ENCODE data around the gene TCF4.

TCF4 gene

DNA sequence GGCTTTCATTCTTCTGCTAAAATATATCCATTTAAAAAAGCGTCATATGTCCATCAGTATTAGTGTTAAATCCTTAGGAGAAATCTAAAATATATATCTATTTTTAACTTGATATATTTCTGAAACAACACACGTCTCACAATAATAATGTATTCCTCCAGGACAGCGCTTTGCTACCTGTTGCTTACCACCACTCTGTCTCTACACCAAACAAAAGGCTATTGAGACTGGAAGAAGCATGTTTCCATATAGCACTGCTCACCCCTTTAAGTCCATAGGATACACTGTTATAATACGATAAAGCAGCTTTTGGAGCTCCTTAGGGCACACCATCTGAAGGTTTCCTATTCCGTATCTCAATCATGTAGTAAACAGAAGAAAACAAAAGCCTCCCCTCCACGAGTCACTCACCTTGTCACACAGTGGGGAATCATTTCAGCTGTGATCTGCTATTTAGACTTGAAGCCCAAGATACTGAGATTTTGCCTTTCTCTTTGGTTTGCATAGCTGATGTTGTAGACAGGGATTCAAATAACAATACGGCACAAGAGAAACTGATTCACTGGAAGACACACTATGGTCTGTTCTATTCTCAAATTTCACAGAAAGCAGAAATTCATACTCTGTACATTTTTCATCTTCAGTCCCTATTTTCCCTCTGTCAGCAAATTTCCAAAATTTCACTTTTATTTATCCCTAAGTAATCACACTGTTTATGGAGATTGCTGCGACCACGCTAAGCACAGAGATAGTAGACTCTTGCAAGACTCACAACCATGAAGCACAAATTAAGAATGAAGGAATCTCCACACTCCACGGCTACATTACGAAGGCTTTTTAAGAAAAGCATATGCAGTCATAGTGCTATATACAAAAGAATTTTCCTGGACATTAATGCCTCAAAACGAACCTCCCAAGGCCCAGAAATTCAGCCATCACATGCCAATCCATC is 187.1 kb downstream of the TCF4 start:
- Mint-ChIP-seq H3K4me3 (no peak overlapping the region), H3K27me3 (peaks cover 2% of the 10 kb centered on the region), H3K4me1 (no peaks in the 10 kb centered on the region), H3K27ac (no peak overlapping the region), H3K9me3 (peaks cover 5% of the 10 kb centered on the region), H3K36me3 (no peaks in the 10 kb centered on the region)

DNA sequence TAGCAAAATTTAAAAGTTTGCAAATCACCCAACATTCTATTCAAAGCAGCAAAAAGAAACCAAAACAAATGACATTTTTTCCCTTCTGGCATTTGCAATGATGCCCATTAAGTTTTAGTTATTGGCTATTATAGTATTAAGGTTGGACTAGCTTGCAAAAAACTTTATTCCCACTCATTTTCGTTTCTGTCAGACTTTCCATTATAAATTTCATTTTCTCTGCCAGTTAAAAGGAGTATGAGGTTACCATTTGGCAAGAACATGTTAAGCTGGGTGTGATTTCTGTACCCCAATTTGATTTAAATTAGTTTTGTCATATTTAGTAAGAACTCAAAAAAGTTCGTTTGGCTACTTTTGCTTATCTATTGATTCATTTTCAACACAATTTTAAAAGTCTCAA is 187.9 kb downstream of the TCF4 start:
- H3K9me3 Mint-ChIP-seq, result peaks cover 5% of the 10 kb centered on the region
- H3K27ac Mint-ChIP-seq, result no peak overlapping the region
- H3K27me3 Mint-ChIP-seq, result no peaks in the 10 kb centered on the region
- no peak overlapping the region for H3K4me3 Mint-ChIP-seq
- H3K4me1 Mint-ChIP-seq, result no peaks in the 10 kb centered on the region
- no peaks in the 10 kb centered on the region for H3K36me3 Mint-ChIP-seq

DNA sequence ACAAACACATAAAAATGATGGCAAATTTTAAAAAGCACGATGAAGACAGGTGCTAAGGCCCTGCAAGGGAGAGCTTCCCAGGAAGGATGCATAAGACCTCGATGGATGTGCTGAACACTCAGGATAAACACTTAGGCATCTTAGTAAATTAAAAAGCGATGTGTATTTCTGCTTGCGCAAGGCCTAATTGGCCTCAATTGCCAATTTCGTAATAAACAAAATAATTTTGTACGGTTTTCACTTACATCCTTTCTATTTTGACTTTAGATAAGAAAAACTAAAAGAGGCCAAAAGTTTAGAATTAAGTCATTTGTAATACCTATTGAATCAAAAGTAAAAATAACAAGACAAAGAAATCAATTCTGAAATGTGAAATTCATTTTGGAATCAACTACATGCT is 189.1 kb downstream of the TCF4 start:
- Mint-ChIP-seq H3K27ac (no peak overlapping the region), H3K4me3 (no peak overlapping the region), H3K4me1 (no peaks in the 10 kb centered on the region), H3K36me3 (no peaks in the 10 kb centered on the region), H3K27me3 (no peaks in the 10 kb centered on the region), H3K9me3 (peaks cover 3% of the 10 kb centered on the region)

DNA sequence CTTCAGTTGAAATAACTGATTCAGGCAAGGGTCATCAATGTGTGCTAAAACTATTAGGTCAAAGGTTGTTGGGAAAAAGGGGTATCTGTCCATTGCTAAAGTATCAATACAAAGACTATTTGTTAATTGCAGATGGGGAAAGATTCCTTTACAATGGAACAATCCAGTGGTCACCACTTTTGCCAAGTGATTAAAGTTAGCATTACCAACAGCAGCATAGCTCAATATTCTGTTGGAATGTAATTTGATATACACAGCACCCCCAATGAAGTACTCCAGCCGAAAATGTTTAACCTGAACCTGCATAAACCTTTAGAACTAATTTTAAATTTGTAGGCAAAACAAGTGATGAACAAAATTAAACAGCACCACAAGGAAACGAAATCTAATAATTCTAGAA is 191.0 kb downstream of the TCF4 start:
- H3K27ac Mint-ChIP-seq, result no peak overlapping the region
- H3K9me3 Mint-ChIP-seq, result no peaks in the 10 kb centered on the region
- H3K36me3 Mint-ChIP-seq, result no peaks in the 10 kb centered on the region
- H3K4me3 Mint-ChIP-seq, result no peak overlapping the region
- no peaks in the 10 kb centered on the region for H3K4me1 Mint-ChIP-seq
- peaks cover 2% of the 10 kb centered on the region for H3K27me3 Mint-ChIP-seq

DNA sequence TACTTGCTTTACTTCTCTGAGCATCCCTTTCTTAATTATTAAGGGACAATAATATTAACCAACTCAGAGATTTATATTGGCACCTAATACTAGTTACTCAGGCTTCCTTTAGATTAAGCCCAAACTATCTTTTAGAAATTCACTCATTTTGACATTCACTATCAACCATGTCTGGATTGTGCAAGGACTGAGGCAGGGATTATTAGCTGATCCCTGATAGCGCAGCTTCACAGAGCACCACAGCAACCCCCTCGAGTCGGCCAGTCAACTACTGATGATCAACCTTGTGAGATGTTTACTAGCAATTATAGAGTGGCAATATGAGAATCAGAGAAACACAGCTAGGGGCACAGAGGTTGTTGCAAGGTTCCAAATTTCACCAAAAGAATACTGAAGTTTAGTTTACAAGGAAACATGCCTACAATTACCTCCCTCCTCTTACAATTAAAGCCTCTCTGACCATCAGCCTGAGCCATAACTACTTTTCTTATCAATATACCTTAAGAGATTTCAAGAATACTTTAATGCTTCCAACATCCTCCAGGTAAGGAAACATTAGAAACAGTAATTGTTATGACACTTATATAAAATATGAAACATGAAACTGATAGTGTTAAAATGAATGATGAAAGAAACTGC is 191.6 kb downstream of the TCF4 start:
- Mint-ChIP-seq H3K9me3 (no peaks in the 10 kb centered on the region), H3K36me3 (no peaks in the 10 kb centered on the region), H3K4me3 (no peak overlapping the region), H3K4me1 (no peaks in the 10 kb centered on the region), H3K27me3 (peaks cover 2% of the 10 kb centered on the region), H3K27ac (no peak overlapping the region)

DNA sequence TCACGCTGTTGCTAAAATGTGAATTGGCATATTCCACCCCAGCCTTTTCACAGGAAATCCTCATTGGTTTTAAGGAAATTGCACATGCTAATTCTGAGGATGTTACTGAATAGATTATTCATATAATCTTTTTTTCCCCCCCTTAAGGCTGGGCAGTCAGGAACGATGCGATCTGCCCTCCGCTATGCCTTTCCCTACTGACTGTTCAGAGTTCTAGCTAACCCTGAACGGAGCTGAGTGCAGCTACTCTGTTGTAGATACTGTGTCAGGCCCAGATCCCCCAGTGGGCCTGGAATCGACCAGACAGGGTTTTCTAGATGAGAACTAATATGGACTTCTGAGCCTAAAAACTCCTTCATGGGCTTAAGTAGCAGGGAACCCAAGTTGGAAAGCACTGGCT is 192.2 kb downstream of the TCF4 start:
- no peak overlapping the region for H3K4me3 Mint-ChIP-seq
- H3K27me3 Mint-ChIP-seq, result peaks cover 2% of the 10 kb centered on the region
- H3K36me3 Mint-ChIP-seq, result no peaks in the 10 kb centered on the region
- H3K9me3 Mint-ChIP-seq, result no peaks in the 10 kb centered on the region
- H3K27ac Mint-ChIP-seq, result no peak overlapping the region
- H3K4me1 Mint-ChIP-seq, result no peaks in the 10 kb centered on the region

DNA sequence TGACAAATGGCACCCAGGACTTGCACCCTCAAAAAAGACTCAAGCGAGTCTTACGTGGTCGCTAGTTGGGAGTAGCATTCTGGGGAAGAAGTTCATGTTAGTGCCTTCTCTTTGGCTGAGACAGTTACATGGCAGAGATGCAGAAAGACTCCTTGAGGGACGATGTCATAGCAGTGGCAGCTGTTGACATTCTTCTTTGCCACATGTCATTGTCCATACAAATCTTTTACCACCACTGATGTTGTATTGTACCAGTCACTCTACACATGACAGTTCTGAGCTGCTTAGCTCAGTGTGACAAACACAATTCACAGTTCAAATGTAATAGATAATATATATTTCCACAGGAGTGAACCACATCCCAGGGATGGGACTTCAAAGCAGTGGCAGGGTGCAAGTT is 197.1 kb downstream of the TCF4 start:
- no peaks in the 10 kb centered on the region for H3K9me3 Mint-ChIP-seq
- H3K36me3 Mint-ChIP-seq, result no peaks in the 10 kb centered on the region
- H3K4me3 Mint-ChIP-seq, result no peak overlapping the region
- H3K4me1 Mint-ChIP-seq, result no peaks in the 10 kb centered on the region
- H3K27ac Mint-ChIP-seq, result no peak overlapping the region
- peaks cover 2% of the 10 kb centered on the region for H3K27me3 Mint-ChIP-seq

DNA sequence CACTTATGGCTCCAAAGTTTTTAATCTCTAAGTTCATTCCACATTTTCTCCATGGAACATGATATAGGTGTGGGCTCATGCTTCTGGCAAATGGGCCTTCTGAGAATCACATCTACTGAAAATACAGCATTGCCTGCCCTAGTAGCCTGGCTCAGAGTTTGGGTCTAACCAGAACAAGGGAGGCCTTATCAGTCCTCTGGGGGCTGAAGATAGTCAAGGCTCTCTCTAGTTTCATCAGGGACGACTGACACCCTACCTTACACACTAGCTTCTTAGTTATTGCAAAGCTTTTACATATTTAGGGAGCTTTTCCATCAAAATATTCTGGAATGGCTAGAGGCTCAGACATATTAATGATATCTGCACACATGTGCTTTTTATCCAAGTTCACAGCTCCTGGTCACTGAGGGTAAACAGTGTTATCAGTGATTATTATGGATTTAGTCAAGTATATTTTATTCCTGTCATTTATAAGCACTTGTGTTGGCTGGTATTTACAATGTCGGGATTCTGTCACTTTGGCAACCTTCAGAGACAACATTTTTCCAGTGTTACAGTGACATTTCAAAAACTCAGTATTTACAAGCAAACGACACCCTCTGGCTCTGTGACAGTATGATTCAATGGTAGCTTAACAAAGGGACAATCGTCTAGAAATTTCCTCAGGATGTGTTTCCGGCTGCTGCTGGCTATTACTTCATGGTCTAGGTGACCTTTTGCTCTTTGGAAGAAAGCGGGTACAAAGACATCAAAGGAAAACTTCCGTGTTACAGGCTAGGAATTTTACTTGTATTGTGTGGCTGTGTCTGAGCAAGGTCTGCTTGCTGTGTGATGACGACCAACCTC is 200.6 kb downstream of the TCF4 start:
- H3K27ac Mint-ChIP-seq, result no peak overlapping the region
- H3K4me3 Mint-ChIP-seq, result no peak overlapping the region
- H3K27me3 Mint-ChIP-seq, result peaks cover under 1% of the 10 kb centered on the region
- no peaks in the 10 kb centered on the region for H3K9me3 Mint-ChIP-seq
- H3K4me1 Mint-ChIP-seq, result no peaks in the 10 kb centered on the region
- no peaks in the 10 kb centered on the region for H3K36me3 Mint-ChIP-seq

DNA sequence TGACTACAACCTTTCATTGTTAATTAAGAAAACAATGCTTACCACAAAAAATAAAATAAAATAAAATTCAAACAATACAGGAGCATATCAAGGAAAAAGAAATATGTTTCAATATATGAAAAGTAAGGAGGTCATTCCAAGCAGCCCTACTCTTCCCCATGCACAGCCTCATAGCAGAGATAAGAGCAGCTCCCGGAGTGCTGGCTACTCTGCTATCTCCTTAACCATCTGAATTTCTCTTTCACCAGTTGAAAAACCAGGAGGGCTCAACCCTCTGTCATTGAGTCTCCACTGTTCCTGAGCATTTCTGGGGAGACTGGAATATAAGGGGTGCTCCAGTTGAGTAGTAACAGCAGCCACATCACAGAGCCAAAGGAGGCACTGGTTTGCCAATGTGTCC is 201.4 kb downstream of the TCF4 start:
- Mint-ChIP-seq H3K4me1 (no peaks in the 10 kb centered on the region), H3K36me3 (no peaks in the 10 kb centered on the region), H3K4me3 (no peak overlapping the region), H3K9me3 (no peaks in the 10 kb centered on the region), H3K27me3 (no peaks in the 10 kb centered on the region), H3K27ac (no peak overlapping the region)

DNA sequence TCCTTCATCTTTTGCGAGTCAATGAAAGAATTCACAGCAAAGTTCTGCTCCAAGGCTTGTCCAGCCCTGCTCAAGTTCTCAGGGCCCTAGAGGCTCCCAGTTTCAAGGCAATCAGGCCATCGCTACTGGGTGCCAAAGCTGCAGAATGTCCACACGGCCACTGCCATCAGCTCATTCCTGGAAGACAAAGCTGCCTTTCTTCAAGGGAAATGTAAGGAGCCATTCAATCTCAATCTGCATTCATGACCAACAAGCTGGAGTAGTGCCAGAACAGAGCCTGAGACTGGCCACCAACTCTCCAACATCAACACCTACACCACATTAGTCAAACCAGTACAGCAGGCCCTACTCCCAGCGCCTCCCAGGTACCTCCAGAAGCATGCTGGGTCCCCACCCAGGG is 202.2 kb downstream of the TCF4 start:
- H3K27ac Mint-ChIP-seq, result no peak overlapping the region

DNA sequence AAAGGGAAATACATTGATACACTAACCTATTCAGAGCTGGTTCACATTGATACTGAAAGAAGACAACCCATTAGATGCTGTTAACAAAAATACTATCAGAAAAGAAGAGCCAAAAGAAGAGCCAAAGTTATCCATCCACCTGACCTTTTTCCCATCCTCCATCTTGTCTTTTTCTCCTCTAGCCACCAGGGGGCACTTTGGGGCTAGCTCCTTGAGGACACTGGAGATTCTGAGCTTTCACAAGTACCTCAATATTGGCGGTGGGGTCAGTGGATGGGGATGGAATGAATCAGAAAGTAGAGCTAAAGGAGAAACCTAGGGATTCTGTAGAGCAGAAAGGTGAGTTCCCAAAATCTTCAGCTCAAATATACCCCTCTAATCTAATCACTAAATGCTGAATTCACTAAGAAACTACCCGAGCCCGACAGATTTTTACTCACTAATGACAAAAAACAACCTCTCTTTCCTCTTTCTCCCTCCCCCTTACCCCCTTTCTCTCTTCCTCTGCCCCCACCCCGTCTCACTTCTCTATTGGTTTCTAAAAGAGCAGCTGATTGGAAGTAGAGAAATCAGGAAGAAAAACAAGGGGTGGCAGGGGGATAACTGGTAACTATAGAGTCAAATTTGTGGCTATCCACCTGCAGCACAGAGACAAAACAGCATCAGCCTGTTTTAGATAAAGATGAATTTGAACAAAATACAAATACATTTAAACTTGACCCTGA is 203.3 kb downstream of the TCF4 start:
- no peak overlapping the region for H3K4me3 Mint-ChIP-seq
- no peaks in the 10 kb centered on the region for H3K9me3 Mint-ChIP-seq
- H3K36me3 Mint-ChIP-seq, result no peaks in the 10 kb centered on the region
- H3K27ac Mint-ChIP-seq, result no peak overlapping the region
- H3K4me1 Mint-ChIP-seq, result no peaks in the 10 kb centered on the region
- H3K27me3 Mint-ChIP-seq, result no peaks in the 10 kb centered on the region

More for the DNA sequence above, 202.2 kb downstream of the TCF4 start:
- Mint-ChIP-seq H3K36me3 (no peaks in the 10 kb centered on the region), H3K27me3 (no peaks in the 10 kb centered on the region), H3K9me3 (no peaks in the 10 kb centered on the region), H3K4me1 (no peaks in the 10 kb centered on the region), H3K4me3 (no peak overlapping the region)

DNA sequence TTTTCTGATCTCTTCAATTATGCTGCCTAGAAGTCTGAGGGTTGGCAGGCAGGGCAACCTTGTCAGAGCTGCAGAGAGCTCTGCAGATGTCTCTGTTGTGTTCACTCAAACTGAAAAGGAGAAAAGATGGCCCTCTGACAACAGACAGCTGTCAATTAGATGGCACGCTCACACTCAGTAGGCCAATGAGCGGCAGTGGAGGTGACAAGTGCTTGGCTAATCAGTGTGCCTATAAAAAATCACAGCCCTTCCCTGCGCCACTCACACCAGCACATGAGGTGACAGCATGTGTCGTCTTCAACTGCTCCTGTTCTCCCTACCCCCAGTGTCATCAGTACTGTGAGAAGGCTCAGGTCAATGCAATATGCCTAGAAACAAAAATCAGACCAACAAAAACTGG is 203.9 kb downstream of the TCF4 start:
- H3K4me1 Mint-ChIP-seq, result no peaks in the 10 kb centered on the region
- H3K9me3 Mint-ChIP-seq, result no peaks in the 10 kb centered on the region
- no peaks in the 10 kb centered on the region for H3K27me3 Mint-ChIP-seq
- no peak overlapping the region for H3K27ac Mint-ChIP-seq
- H3K36me3 Mint-ChIP-seq, result no peaks in the 10 kb centered on the region
- no peak overlapping the region for H3K4me3 Mint-ChIP-seq

DNA sequence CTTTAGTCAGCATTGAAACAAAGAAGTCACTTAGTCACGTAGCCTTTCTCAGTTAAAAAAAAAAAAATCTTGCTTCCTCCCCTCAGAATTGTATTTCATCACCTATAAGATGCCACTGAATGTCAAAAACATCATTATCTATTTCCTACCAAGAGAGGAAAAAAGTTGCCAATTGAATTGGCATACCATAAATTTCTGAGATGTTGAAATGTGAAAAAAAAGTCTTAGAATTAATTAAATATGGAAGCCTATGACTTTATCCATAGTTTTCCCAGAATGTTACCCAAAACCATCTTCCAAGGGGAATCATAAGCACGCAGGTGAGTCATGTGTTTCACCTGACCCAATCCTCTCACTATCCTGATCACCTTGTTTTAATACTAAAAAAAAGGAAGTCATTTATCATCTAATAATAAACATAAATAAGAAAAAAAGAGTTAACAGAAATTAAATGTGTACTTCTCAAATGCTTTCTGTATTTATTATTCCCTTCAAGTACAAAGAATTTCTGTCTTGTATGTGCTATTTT is 205.7 kb downstream of the TCF4 start:
- Mint-ChIP-seq H3K4me1 (no peaks in the 10 kb centered on the region), H3K36me3 (no peaks in the 10 kb centered on the region), H3K27me3 (no peaks in the 10 kb centered on the region), H3K9me3 (no peaks in the 10 kb centered on the region), H3K27ac (no peak overlapping the region), H3K4me3 (no peak overlapping the region)

DNA sequence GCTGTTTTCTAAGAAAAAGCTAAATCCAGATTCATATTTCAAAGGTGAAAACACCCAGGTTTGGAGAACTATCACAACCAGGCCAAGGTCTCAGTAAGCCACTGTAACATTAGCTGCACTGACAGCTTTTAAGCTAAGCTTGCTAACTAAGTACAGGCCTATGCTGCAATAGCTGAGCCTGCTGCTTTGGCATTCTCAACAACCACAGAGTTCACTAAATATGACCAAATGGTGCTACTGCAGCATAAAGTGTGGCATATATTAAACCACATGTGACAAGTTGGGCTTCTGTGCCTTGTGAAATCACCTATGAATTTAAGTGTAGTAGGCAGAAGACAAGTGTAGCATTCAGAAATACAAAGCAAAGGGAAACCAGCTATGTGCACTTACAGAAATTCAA is 206.7 kb downstream of the TCF4 start:
- Mint-ChIP-seq H3K27me3 (no peaks in the 10 kb centered on the region), H3K27ac (no peak overlapping the region), H3K4me1 (no peaks in the 10 kb centered on the region), H3K4me3 (no peak overlapping the region), H3K9me3 (no peaks in the 10 kb centered on the region), H3K36me3 (no peaks in the 10 kb centered on the region)

DNA sequence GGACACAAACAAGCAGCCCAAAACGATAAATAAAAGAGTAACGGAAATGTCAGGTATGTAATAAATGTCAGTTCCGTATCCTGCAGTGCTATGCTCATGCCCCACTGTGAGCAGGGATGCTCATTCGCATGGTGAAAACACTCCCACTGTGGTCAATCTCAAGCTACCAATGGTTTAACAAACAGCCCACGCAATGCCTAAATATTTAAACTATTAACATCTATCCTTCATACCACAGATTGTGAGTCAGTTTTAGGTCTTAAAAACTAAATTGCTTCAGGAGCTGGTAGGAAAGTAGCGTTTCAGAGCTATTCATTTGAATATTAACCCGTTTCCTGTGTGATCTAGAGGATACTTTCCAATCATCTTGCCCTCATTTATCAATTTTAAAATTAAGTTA is 207.4 kb downstream of the TCF4 start:
- Mint-ChIP-seq H3K9me3 (no peaks in the 10 kb centered on the region), H3K27me3 (no peaks in the 10 kb centered on the region), H3K4me3 (no peak overlapping the region), H3K4me1 (no peaks in the 10 kb centered on the region), H3K36me3 (no peaks in the 10 kb centered on the region), H3K27ac (no peak overlapping the region)

Measured in activated naive CD4-positive, alpha-beta T cell treated with anti-CD3 and anti-CD28 coated beads, Interleukin-2, amount 50 U/mL, for 24 hours (primary cell).